Calu3 (cell line): ENCODE results near the gene UAP1. TPM values are rescaled to one million over a fixed set of nuclear protein-coding genes. Genes with fewer than 3 reads are reported as not detected.
A peak's percentile ranks its signal among the peaks of the same experiment; 100 is the strongest.

Source experiments
- BruUV-seq: library from RNA; stranded (reverse); fragments of 400-500 nt; replicated peaks from 2 replicates; lab custom pipeline; 2021; lab: Mats Ljungman, UMichigan
- CTCF ChIA-PET: fragments of 300-600 bp; sonication (Branson Sonifier 250); formaldehyde crosslinking; loops from one replicate; lab custom pipeline; 2022; ENCODE audit warnings: antibody characterized with exemption; lab: Charles Lee
- DNase-seq: peaks from one replicate; pipeline ENCODE4 v3.0.0; 2022
- H3K27ac Mint-ChIP-seq: one replicate; pipeline ENCODE4 v1.8.0; 2022; ENCODE audit warnings: mixed read lengths; ENCODE audit not compliant: unreplicated experiment
- H3K27me3 Mint-ChIP-seq: one replicate; pipeline ENCODE4 v1.8.0; 2022; ENCODE audit warnings: mixed read lengths; ENCODE audit not compliant: unreplicated experiment
- H3K36me3 Mint-ChIP-seq: one replicate; pipeline ENCODE4 v1.8.0; 2022; ENCODE audit warnings: mild to moderate bottlenecking, moderate library complexity, mixed read lengths; ENCODE audit not compliant: insufficient read depth, unreplicated experiment
- H3K4me1 Mint-ChIP-seq: one replicate; pipeline ENCODE4 v1.8.0; 2022; ENCODE audit warnings: mild to moderate bottlenecking, low read depth, mixed read lengths; ENCODE audit not compliant: unreplicated experiment
- H3K4me3 Mint-ChIP-seq: one replicate; pipeline ENCODE4 v1.8.0; 2022; ENCODE audit warnings: mild to moderate bottlenecking, low read depth, moderate library complexity, mixed read lengths; ENCODE audit not compliant: unreplicated experiment
- H3K9me3 Mint-ChIP-seq: one replicate; pipeline ENCODE4 v1.8.0; 2022; ENCODE audit warnings: low read depth, mixed read lengths; ENCODE audit not compliant: unreplicated experiment
- intact Hi-C: fragments of 100-400 bp; cut with micrococcal nuclease; formaldehyde crosslinking; loops from one replicate; pipeline ENCODE4 v1.10.0; 2022; ENCODE audit not compliant: unreplicated experiment
- total RNA-seq: library from RNA; stranded (reverse); gene quantifications from 2 replicates; pipeline ENCODE4 v1.2.3, GENCODE V29; 2022
- TF ChIP-seq, protein P1 (sequence below): fragments of 200-600 bp; IDR thresholded peaks from one replicate; pipeline ENCODE4 v1.8.0; 2022; ENCODE audit warnings: antibody characterized with exemption; ENCODE audit not compliant: unreplicated experiment

The UAP1 gene
- total RNA-seq, 1 experiment from 2014 or later: 47.2 TPM

DNA sequence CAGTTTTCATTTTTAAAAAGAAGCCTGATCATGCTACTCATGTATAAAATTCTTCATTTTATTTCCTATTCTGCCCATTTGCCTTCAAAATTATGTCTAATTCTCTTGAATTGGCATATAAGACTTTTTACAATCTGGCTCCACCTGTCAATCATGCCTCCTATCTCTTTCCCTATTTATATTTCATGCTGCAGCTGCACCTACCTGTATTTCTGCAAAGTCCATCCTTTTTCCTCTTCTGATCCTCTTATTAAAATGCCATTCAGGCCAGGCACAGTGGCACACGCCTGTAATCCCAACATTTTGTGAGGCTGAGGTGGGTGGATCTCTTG is 30.6 kb upstream of the UAP1 start:
- Mint-ChIP-seq H3K4me1 (no peaks in the 10 kb centered on the region), H3K27ac (no peak overlapping the region), H3K36me3 (no peaks in the 10 kb centered on the region), H3K4me3 (no peak overlapping the region), H3K27me3 (no peaks in the 10 kb centered on the region), H3K9me3 (no peaks in the 10 kb centered on the region)
- BruUV-seq: no TSS peak
- TF ChIP-seq, protein P1, sequence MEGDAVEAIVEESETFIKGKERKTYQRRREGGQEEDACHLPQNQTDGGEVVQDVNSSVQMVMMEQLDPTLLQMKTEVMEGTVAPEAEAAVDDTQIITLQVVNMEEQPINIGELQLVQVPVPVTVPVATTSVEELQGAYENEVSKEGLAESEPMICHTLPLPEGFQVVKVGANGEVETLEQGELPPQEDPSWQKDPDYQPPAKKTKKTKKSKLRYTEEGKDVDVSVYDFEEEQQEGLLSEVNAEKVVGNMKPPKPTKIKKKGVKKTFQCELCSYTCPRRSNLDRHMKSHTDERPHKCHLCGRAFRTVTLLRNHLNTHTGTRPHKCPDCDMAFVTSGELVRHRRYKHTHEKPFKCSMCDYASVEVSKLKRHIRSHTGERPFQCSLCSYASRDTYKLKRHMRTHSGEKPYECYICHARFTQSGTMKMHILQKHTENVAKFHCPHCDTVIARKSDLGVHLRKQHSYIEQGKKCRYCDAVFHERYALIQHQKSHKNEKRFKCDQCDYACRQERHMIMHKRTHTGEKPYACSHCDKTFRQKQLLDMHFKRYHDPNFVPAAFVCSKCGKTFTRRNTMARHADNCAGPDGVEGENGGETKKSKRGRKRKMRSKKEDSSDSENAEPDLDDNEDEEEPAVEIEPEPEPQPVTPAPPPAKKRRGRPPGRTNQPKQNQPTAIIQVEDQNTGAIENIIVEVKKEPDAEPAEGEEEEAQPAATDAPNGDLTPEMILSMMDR: no peak
- intact Hi-C loops: no loop called here
- DNase-seq: no peak
- CTCF ChIA-PET: no interaction called here

DNA sequence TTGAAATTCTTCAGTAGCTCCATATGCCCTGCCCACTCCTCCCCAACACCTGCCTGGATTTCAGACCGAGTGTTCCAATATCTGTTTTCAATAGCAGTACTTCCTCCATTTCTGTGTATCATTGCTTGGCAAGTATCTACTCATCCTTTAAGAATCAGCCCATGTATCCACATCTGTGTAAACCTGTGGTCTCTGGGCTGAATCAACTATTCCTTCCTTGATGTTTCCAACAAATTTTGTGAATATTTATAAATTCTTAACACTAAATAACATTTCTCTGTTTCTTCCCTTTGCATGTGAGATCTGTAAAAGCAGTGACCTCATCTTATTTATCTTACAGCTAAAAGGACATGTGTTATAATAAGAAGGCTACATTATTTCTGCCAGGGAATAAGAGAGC is 26.0 kb upstream of the UAP1 start:
- TF ChIP-seq, protein P1: no peak
- intact Hi-C loops: no loop called here
- CTCF ChIA-PET: interaction anchor here (0.7 kb wide), 1 partner anchor 1515 kb away, joined by 3 read pairs; the partner anchor contains the start of gene F11R
- Mint-ChIP-seq H3K27me3 (no peaks in the 10 kb centered on the region), H3K9me3 (no peaks in the 10 kb centered on the region), H3K36me3 (peaks cover 5% of the 10 kb centered on the region), H3K4me3 (no peak overlapping the region), H3K27ac (no peak overlapping the region), H3K4me1 (peaks cover 10% of the 10 kb centered on the region)
- DNase-seq: no peak
- no TSS peak for BruUV-seq

DNA sequence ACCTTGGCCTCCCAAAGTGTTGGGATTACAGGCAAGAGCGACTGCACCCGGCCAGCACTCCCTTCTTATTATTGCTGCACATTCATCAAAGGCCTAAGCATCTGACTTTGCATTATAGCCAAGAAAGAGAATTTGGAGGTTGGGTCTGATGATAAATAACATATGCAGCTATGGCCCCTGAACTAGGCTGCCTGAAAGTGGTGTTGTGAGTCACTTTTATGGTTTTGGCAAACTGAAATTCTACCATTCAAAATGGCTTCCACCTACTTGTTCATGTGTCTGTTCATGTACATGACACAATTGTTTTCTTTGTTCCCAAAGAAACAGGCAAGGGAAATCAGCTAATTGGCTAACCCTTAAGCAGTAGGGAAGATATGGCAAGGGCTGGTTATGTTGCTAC is 25.0 kb upstream of the UAP1 start:
- Mint-ChIP-seq H3K36me3 (peaks cover 5% of the 10 kb centered on the region), H3K4me1 (peaks cover 11% of the 10 kb centered on the region), H3K27ac (peak overlapping the region; percentile 31), H3K4me3 (no peak overlapping the region), H3K27me3 (no peaks in the 10 kb centered on the region), H3K9me3 (no peaks in the 10 kb centered on the region)
- BruUV-seq: no TSS peak
- no peak for DNase-seq
- TF ChIP-seq, protein P1: no peak
- CTCF ChIA-PET: interaction anchor here (0.7 kb wide), 1 partner anchor 147 kb away, joined by 3 read pairs; no protein-coding TSS in a partner anchor
- intact Hi-C loops: no loop called here

DNA sequence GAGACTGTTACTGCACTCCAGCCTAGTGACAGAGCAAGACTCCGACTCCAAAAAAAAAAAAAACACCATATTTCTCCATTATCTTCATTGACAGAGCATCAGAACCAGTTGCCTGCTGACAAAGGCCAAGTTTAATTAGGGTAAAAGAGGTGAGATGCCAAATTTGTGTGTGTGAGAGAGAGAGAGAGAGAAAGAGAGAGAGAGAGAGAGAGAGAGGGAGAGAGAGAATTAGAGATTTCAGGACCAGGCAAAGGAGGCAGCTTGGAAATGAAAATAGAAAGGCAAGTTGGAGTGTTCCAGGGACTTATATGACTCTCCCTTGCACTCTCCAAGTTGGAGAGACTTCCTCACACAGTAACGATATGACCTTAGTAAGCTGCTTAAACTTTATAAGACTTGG is 24.3 kb upstream of the UAP1 start:
- Mint-ChIP-seq H3K4me1 (peaks cover 18% of the 10 kb centered on the region), H3K27ac (no peak overlapping the region), H3K36me3 (peaks cover 5% of the 10 kb centered on the region), H3K9me3 (no peaks in the 10 kb centered on the region), H3K27me3 (no peaks in the 10 kb centered on the region), H3K4me3 (no peak overlapping the region)
- intact Hi-C loops: no loop called here
- no TSS peak for BruUV-seq
- CTCF ChIA-PET: interaction anchor here (0.7 to 1.0 kb wide), 3 partner anchors 9 to 380 kb away, joined by 3 to 4 read pairs (median 3); no protein-coding TSS in a partner anchor
- TF ChIP-seq, protein P1: no peak
- DNase-seq: no peak
